SK-N-SH treated with all-trans-retinoic acid at 6 μM for 48 hours (cell line): ENCODE results near the gene NEK10.

Experiments
- CREB5 ChIP-seq: fragments of 250-450 bp; sonication (Bioruptor Pico); IDR thresholded peaks from 2 replicates; pipeline ENCODE4 v1.5.1; 2020; ENCODE audit warnings: low read depth, mild to moderate bottlenecking, moderate library complexity
- ZFP3 ChIP-seq: fragments of 250-450 bp; sonication (Bioruptor Pico); IDR thresholded peaks from 2 replicates; pipeline ENCODE4 v1.5.0; 2020; ENCODE audit warnings: mild to moderate bottlenecking, moderate library complexity

GRCh38 chr3:27290760-27291159 is 78.4 kb downstream of the NEK10 start:
- TF ChIP-seq CREB5 (no peak), ZFP3 (CRISPR knock-in tag) (no peak)
